OCI-LY7 (cell line): ENCODE results near the gene CRELD1. TPM values are rescaled to one million over a fixed set of nuclear protein-coding genes. Genes with fewer than 3 reads are reported as not detected.
"Not testable (repeated sequence)": the region's sequence is repeated elsewhere in the genome, so short reads cannot be mapped to it uniquely, and the experiment has no call there.

Source experiments
- BruUV-seq: library from RNA; stranded (reverse); fragments of 400-500 nt; replicated peaks from 2 replicates; lab custom pipeline; 2021; lab: Mats Ljungman, UMichigan
- CTCF ChIA-PET: fragments of 300-600 bp; sonication (Branson Sonifier 250); formaldehyde crosslinking; loops from one replicate; lab custom pipeline; 2022; ENCODE audit warnings: antibody characterized with exemption; ENCODE audit not compliant: unreplicated experiment; lab: Charles Lee
- POLR2A ChIA-PET: fragments of 300-600 bp; sonication (Branson Sonifier 250); formaldehyde crosslinking; loops from one replicate; lab custom pipeline; 2022; ENCODE audit warnings: antibody characterized with exemption; lab: Charles Lee
- DNase-seq: peaks from one replicate; pipeline ENCODE4 v3.0.0-alpha.2; 2015; ENCODE audit warnings: low spot score
- H2AFZ ChIP-seq: fragments of 200-600 bp; sonication (generic), shearing (Covaris generic); 2 replicates; pipeline ENCODE4 v1.6.1; 2014; ENCODE audit warnings: mild to moderate bottlenecking, antibody characterized with exemption, low read length, moderate library complexity
- H3K27ac ChIP-seq: fragments of 200-600 bp; sonication (generic); 2 replicates; pipeline ENCODE4 v1.5.1; 2014; ENCODE audit warnings: mixed run types, low read depth, mild to moderate bottlenecking, moderate library complexity, low read length, inconsistent platforms; ENCODE audit not compliant: poor library complexity, severe bottlenecking
- H3K36me3 ChIP-seq: fragments of 200-600 bp; sonication (generic); 2 replicates; pipeline ENCODE4 v1.6.1; 2014; ENCODE audit warnings: mild to moderate bottlenecking, antibody characterized with exemption, low read length, moderate library complexity, mixed read lengths; ENCODE audit not compliant: insufficient read depth
- H3K4me1 ChIP-seq: fragments of 200-600 bp; sonication (generic); 2 replicates; pipeline ENCODE4 v1.5.1; 2014; ENCODE audit warnings: mild to moderate bottlenecking, low read length; ENCODE audit not compliant: insufficient read depth, poor library complexity, severe bottlenecking
- H3K4me2 ChIP-seq: fragments of 200-600 bp; sonication (generic); 2 replicates; pipeline ENCODE4 v1.6.1; 2014; ENCODE audit warnings: mild to moderate bottlenecking, low read length
- H3K4me3 ChIP-seq: fragments of 200-600 bp; sonication (generic); 2 replicates; pipeline ENCODE4 v1.5.1; 2014; ENCODE audit warnings: mild to moderate bottlenecking, low read depth, low read length; ENCODE audit not compliant: poor library complexity, severe bottlenecking
- H3K79me2 ChIP-seq: fragments of 200-600 bp; sonication (generic); 2 replicates; pipeline ENCODE4 v1.6.1; 2016; ENCODE audit warnings: low read depth, mild to moderate bottlenecking, low read length, moderate library complexity, mixed read lengths; ENCODE audit not compliant: insufficient read depth
- H3K9me2 ChIP-seq: fragments of 200-600 bp; sonication (generic); 2 replicates; pipeline ENCODE4 v1.6.1; 2016; ENCODE audit warnings: mild to moderate bottlenecking, low read length, mixed read lengths; ENCODE audit not compliant: insufficient read depth
- H3K9me3 ChIP-seq: fragments of 200-600 bp; sonication (generic); 2 replicates; pipeline ENCODE4 v1.6.1; 2014; ENCODE audit warnings: mild to moderate bottlenecking, mixed run types, low read length, mixed read lengths
- H4K20me1 ChIP-seq: fragments of 200-600 bp; sonication (generic); 2 replicates; pipeline ENCODE4 v1.6.1; 2014; ENCODE audit warnings: mild to moderate bottlenecking, antibody characterized with exemption, low read length, moderate library complexity, mixed read lengths; ENCODE audit not compliant: insufficient read depth
- CTCF ChIP-seq: fragments of 200-600 bp; sonication (generic); conservative IDR thresholded peaks from 2 replicates; pipeline ENCODE4 v1.5.1; 2014; ENCODE audit warnings: mild to moderate bottlenecking, antibody characterized with exemption, low read length, moderate library complexity, mixed read lengths
- EZH2phosphoT487 ChIP-seq: fragments of 200-600 bp; sonication (generic); IDR thresholded peaks from 2 replicates; pipeline ENCODE4 v1.6.1; 2018; ENCODE audit warnings: low read depth, borderline replicate concordance, mild to moderate bottlenecking, mixed run types, antibody characterized with exemption, low read length, moderate library complexity, mixed read lengths
- intact Hi-C: fragments of 100-400 bp; cut with micrococcal nuclease; formaldehyde crosslinking; loops from one replicate; pipeline ENCODE4 v1.10.0; 2022; ENCODE audit not compliant: unreplicated experiment
- total RNA-seq, 2 experiments: library from RNA; depleted of rRNA in 1 of 2; stranded (reverse); fragments of >200 nt in 1 of 2; shearing (Covaris generic) in 1 of 2; gene quantifications; 2 replicates each; pipeline ENCODE4 v1.2.3, GENCODE V29; 2014 to 2022

Gene CRELD1
- total RNA-seq, 2 experiments from 2014 or later, result 20.9 to 23.4 TPM

- Histone ChIP-seq H3K9me3 (no peaks in the 10 kb centered on the region), H3K4me1 (peaks cover 7% of the 10 kb centered on the region), H3K27ac (no peak overlapping the region), H4K20me1 (no peaks in the 10 kb centered on the region), H3K4me2 (no peak overlapping the region), H3K36me3 (peaks cover 20% of the 10 kb centered on the region), H2AFZ (no peak overlapping the region), H3K4me3 (no peak overlapping the region), H3K9me2 (no peaks in the 10 kb centered on the region), H3K79me2 (0 out of 2 replicates have a peak, but pooled peaks cover 5% of the 10 kb centered on the region)
- CTCF ChIA-PET, result no interaction called here
- no TSS peak for BruUV-seq
- TF ChIP-seq CTCF (no peak), EZH2phosphoT487 (no peak)
- intact Hi-C loops, result no loop called here
- POLR2A ChIA-PET, result no interaction called here
- DNase-seq, result no peak
These were observed 34.3 kb upstream of the CRELD1 start for GRCh38 chr3:9899289-9899791.

GRCh38 chr3:9900965-9901415, 32.6 kb upstream of the CRELD1 start:
- H3K4me1 ChIP-seq, H3K9me3 ChIP-seq, H3K4me3 ChIP-seq, CTCF ChIA-PET, intact Hi-C loops, H3K79me2 ChIP-seq, H3K4me2 ChIP-seq, H3K36me3 ChIP-seq, DNase-seq, H4K20me1 ChIP-seq, BruUV-seq, H3K9me2 ChIP-seq, H2AFZ ChIP-seq, H3K27ac ChIP-seq: not testable (repeated sequence)
- POLR2A ChIA-PET, result interaction anchor here (0.6 to 1.1 kb wide), 6 partner anchors 14 to 607 kb away, joined by 3 to 4 read pairs (median 3); partner anchors contain the start of gene ARPC4

- no peak overlapping the region for H3K27ac ChIP-seq
- no peak overlapping the region for H2AFZ ChIP-seq
- peaks cover 2% of the 10 kb centered on the region; the same call in 1 of the 2 replicates for H3K36me3 ChIP-seq
- no peaks in the 10 kb centered on the region for H3K9me3 ChIP-seq
- peaks cover 7% of the 10 kb centered on the region for H3K4me1 ChIP-seq
- H3K4me2 ChIP-seq, result 0 out of 2 replicates have a peak overlapping the region, but pooled peaks have one; percentile 10
- ChIA-PET CTCF (no interaction called here), POLR2A (interaction anchor here (0.6 to 0.7 kb wide), 2 partner anchors 12 to 504 kb away, joined by 3 read pairs; no protein-coding TSS in a partner anchor)
- no TSS peak for BruUV-seq
- no peaks in the 10 kb centered on the region for H3K9me2 ChIP-seq
- no peaks in the 10 kb centered on the region for H3K79me2 ChIP-seq
- intact Hi-C loops, result no loop called here
- H4K20me1 ChIP-seq, result no peaks in the 10 kb centered on the region
- DNase-seq, result no peak
- no peak overlapping the region for H3K4me3 ChIP-seq
- no peak for TF ChIP-seq CTCF
- TF ChIP-seq EZH2phosphoT487, result no peak
These were observed 31.7 kb upstream of the CRELD1 start for GRCh38 chr3:9901967-9902366.
